Inflammatory macrophage (primary cell): Measurements from ENCODE around the gene MYDGF.

Experiments
- DNase-seq, 2 donors: peaks; one replicate each; pipeline ENCODE4 v3.0.0-alpha.2; 2020 to 2022

MYDGF gene

GRCh38 chr19:4640247-4641000 is 29.7 kb downstream of the MYDGF start:
- no peak for DNase-seq

- DNase-seq = no peak
Observed at GRCh38 chr19:4639531-4640246, 30.5 kb downstream of the MYDGF start.

- peak; percentile 98 for DNase-seq
Observed at GRCh38 chr19:4638828-4639530, 31.2 kb downstream of the MYDGF start, which contains the start of gene TNFAIP8L1. Gene TNFAIP8L1 (plus strand): TSS chr19:4639516. CDS start chr19:4651870, 12,354 bp downstream.

- DNase-seq = no peak
Observed at GRCh38 chr19:4638317-4638716, 31.8 kb downstream of the MYDGF start.

GRCh38 chr19:4636761-4637160 is 33.4 kb downstream of the MYDGF start:
- DNase-seq = no peak

- peak; percentile 43 to 67 for DNase-seq
Observed at GRCh38 chr19:4636151-4636717, 33.9 kb downstream of the MYDGF start.

- DNase-seq = no peak
Observed at GRCh38 chr19:4635754-4636116, 34.4 kb downstream of the MYDGF start.

GRCh38 chr19:4633140-4633967 is 36.8 kb downstream of the MYDGF start:
- peak; percentile 96 for DNase-seq

GRCh38 chr19:4624733-4625362 is 45.3 kb downstream of the MYDGF start:
- DNase-seq = peak in 1 of 2 donors; percentile 44

- DNase-seq = no peak
Observed at GRCh38 chr19:4624301-4624700, 45.8 kb downstream of the MYDGF start.

GRCh38 chr19:4622695-4623421 is 47.3 kb downstream of the MYDGF start:
- DNase-seq = no peak

- DNase-seq = no peak
Observed at GRCh38 chr19:4620675-4621074, 49.5 kb downstream of the MYDGF start.

- no peak for DNase-seq
Observed at GRCh38 chr19:4619668-4620294, 50.4 kb downstream of the MYDGF start.

GRCh38 chr19:4618019-4618418 is 52.1 kb downstream of the MYDGF start:
- no peak for DNase-seq

- DNase-seq = no peak
Observed at GRCh38 chr19:4613254-4613751, 56.8 kb downstream of the MYDGF start.

GRCh38 chr19:4609878-4610511 is 60.1 kb downstream of the MYDGF start:
- peak; percentile 57 to 68 for DNase-seq
